CD4-positive, alpha-beta T cell treated with Interleukin-15 for 1 hour (primary cell): ENCODE results near the gene PUSL1.

ENCODE experiments used
- DNase-seq: peaks from one replicate; pipeline ENCODE4 v3.0.0-alpha.2; 2020

Gene PUSL1

GRCh38 chr1:1296070-1297061, 12.0 kb upstream of the PUSL1 start:
- no peak for DNase-seq

GRCh38 chr1:1297802-1298424, 10.5 kb upstream of the PUSL1 start:
- no peak for DNase-seq

DNA sequence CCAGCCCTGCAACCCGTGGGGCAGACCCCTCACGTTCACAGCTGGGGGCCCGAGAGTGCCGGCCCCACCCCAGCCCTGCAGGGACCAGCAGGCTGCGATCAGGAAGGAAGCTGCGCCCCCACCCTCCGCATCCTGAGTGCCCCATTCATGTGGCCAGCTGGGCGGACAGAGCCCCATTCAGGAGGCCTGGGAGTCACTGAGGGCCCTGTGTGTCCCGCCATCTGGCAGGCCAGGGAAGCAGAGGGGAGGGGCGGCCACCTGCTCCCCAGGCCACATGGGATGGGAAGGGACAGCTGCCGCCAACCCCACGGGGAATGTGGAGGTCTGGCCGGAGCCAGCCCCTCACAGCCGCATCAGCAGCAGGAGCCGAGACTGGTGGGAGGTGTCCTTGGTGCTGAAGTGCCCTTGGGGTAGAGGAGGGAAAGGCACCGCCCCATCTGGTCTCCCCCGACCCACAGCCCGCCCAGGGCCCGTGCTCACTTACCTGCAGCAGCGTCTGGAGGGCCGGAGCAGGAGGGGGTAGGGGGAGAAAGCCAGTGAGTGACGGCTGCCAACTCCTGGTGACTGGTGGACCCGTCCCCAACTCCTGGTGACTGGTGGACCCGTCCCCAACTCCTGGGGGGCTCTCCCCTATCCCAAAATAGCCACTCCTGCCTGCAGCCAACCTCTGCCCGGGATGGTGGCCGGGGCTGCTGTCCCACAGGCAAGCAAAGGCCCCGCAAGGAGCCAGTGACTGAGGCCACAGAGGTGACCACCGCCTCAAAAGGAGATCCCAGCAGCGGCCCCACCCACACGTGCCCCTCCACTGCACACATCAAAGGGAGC, 9.3 kb upstream of the PUSL1 start:
- no peak for DNase-seq

GRCh38 chr1:1299686-1300351, 8.6 kb upstream of the PUSL1 start:
- DNase-seq = no peak

DNA sequence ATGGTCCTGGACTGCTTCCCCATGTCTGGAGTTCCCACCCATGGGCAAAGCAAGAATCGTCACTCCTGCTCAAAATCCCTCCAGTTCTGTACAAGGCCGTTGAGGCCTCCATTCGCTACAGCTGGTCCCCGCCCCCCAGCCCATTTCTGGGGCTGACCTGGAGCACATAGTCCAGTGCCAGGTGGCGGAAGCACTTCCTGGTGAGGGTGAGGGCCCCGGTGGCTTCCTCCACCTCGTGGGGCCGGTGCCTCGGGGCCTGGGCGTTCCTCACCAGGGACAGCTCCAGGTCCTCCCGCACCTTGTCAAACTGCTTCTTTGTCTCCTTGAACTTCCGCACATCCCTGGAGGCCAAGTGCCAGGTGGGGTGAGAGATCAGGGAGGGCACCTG, 8.1 kb upstream of the PUSL1 start:
- DNase-seq = no peak

DNA sequence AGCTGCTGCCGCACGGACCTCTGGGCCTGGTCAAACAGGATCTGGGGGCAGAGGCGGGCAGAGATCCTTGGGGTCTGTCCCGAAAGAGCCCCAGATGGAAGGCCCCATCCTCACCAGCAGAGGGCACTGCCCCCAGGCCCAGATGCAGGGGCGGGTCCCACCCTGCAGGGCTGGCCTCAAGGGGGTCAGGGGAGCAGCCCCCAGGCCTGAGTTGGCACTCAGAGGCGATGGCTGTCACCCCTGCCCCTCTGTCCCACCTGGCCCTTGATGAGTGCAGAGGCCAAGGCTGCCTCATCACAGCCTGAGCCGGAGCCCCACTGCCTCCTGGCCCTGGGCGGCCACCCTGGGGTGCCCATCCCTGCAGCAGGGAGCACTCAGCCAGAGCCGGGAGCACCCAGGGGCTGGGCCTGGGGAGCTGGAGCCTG, 6.4 kb upstream of the PUSL1 start:
- no peak for DNase-seq

GRCh38 chr1:1302951-1303509, 5.4 kb upstream of the PUSL1 start:
- DNase-seq = no peak

GRCh38 chr1:1303736-1304135, 4.7 kb upstream of the PUSL1 start:
- no peak for DNase-seq

GRCh38 chr1:1304331-1305299, 3.8 kb upstream of the PUSL1 start:
- no peak for DNase-seq

DNA sequence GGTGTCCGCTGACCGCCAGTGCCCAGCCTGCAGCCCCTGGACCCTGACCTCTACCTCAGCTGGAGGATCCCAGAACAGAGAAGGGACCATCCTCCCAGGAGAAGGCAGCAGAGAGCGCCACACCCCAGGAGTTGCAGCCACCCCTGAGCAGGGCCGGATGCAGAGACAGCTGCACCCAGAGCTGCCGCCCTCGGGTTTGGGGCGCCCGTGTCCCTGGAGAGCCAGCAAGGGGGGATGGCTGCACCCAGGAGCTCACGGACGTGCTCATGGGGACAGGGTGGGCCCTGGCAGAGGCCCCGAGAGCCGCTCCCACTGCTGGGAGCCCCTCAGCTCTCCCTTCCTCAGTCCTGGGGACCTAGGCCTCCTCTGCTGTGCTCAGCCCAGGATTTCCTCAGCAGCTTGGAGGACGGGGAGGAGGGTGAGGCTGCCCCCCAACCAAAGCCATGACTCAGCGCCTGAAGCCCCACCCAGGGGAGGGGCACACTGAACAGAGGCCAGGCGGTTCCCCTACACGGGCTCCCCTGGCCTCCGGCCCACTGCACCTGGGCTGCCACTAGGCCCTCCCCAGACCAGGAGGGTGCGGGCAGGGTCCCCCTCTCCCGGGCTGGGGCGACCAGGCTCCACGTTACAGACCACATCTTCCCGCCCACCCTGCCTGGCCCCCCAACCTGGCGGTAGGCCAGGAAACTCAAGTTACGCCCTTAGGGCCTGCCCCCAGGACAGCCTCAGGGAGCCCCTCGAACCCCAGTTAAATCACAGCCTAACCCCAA, 2.9 kb upstream of the PUSL1 start:
- peak; percentile 75 for DNase-seq

DNA sequence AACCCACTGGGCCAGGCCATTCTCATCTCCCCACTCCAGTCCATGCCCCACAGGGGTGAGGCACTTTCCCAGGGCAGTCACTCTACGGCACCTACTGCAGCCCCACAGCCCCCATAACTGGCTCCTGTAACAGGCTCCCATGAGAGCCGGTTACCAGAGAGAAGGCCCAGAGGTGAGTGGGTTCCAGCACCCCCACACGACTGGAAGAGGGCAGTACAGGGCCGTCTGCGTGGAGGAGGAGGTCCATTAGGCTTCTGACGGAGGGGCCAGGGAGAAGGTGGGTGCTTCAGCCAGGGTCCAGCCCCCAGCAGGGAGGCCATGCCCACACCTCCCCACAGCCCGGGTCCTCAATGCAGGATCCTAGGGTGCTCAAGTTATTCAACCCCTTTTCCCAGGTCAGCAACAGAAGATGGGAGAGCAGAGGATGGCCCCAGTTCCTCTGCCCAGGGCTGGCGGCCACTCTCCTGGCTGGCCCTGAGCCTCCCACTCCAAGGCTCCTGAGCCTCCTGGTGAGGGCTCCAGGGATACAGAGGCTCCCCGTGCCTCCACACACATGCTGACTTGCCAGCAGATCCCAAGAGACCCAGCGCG, 2.2 kb upstream of the PUSL1 start:
- DNase-seq = no peak

DNA sequence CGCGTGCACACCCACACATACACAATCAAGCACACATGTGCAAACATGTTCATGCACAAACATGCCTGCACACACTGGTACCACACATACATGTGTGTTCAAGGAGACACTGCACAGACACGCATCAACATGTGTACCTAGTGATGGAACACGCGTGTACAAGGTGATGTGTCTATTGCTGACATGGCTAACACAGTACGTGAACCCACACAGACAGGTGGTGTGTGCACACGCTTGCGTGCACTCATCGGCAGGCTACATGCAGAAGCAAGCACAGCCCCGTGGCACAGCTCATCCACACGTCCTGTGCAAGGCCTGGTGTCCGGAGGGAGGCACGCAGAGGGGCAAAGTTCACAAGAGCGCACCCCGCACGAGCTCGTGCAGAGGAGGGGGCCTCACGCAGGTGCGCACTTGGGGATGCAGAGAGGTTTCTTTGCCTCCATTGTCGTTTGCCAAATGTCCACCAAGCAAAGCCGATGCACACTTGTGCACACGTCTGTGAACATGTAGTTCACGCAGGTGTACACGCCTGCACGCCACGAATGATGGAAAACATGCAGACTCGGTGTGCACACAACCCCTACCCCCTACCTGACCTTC, 1.6 kb upstream of the PUSL1 start:
- no peak for DNase-seq

- DNase-seq = no peak
Measured at GRCh38 chr1:1307261-1307922, 1.0 kb upstream of the PUSL1 start.

DNA sequence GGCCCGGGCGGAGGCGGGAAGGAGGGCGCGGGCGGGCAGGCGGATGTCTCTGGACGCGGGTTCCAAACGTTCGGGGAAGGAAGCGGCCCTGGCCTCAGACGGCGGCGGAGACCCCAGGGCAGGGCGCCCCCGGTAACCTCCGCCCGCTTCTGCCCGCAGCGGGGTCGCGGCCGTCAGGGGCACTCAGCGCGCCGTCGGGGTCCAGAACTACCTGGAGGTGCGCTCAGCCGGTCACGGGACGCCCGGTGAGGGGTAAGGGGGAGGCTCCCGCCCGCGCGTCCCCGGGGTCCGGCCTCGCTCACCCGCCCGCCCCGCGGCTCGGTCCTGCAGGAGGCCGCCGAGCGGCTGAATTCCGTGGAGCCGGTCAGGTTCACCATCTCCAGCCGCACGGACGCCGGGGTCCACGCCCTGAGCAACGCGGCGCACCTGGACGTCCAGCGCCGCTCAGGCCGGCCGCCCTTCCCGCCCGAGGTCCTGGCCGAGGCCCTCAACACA, 406 bp downstream of the PUSL1 start:
- DNase-seq = no peak

DNA sequence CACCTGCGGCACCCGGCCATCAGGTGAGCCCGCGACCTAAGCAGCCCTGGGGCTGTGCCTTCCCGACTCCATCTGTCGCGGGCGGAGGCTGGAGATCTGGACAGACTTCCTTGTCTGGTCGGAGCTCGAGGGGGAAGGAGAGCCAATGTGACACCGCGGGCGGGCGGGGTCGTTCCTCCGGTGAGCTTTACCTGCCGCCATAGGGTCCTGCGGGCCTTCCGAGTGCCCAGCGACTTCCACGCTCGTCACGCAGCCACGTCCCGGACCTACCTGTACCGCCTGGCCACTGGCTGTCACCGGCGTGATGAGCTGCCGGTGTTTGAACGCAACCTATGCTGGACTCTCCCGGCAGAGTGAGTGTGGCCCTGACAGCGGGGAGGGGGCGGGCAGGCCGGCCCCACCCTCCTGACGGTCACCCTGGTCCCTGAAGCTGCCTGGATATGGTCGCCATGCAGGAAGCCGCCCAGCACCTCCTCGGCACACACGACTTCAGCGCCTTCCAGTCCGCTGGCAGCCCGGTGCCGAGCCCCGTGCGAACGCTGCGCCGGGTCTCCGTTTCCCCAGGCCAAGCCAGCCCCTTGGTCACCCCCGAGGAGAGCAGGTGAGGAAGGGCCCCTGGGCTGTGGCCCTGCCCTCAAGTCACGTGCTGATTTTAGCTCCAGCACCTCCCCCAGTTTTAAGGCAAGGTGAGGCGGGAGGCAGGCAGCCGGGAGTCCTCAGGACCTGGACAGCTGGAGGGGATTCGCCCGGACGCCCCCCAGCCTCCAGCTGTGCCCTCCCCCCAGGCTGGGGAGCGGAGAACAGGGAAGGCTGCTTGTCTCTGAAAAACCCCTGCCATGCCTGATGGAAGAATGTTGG, 1.1 kb downstream of the PUSL1 start:
- no peak for DNase-seq

- no peak for DNase-seq
Measured at GRCh38 chr1:1310109-1310385, 1.6 kb downstream of the PUSL1 start.

GRCh38 chr1:1310476-1311053, 2.2 kb downstream of the PUSL1 start:
- no peak for DNase-seq
